G401 (cell line): ENCODE measurements around the gene KNOP1. TPM values are rescaled to one million over a fixed set of nuclear protein-coding genes. Genes with fewer than 3 reads are reported as not detected.
"Not testable (repeated sequence)": the region's sequence is repeated elsewhere in the genome, so short reads cannot be mapped to it uniquely, and the experiment has no call there.

Experiments used
- DNase-seq: peaks from one replicate; pipeline ENCODE4 v3.0.0-alpha.2; 2015; ENCODE audit warnings: low spot score
- in situ Hi-C: cut with HindIII; loops from 2 replicates; pipeline ENCODE4 v1.10.0; 2016; ENCODE audit warnings: low sequenced_read_pairs, mixed read lengths
- total RNA-seq: library from RNA; depleted of rRNA; stranded (reverse); fragments of >200 nt; shearing (Covaris generic); gene quantifications from 2 replicates; pipeline ENCODE4 v1.2.3, GENCODE V29; 2014

The KNOP1 gene
- total RNA-seq, 1 experiment from 2014 or later = 16.8 TPM

DNA sequence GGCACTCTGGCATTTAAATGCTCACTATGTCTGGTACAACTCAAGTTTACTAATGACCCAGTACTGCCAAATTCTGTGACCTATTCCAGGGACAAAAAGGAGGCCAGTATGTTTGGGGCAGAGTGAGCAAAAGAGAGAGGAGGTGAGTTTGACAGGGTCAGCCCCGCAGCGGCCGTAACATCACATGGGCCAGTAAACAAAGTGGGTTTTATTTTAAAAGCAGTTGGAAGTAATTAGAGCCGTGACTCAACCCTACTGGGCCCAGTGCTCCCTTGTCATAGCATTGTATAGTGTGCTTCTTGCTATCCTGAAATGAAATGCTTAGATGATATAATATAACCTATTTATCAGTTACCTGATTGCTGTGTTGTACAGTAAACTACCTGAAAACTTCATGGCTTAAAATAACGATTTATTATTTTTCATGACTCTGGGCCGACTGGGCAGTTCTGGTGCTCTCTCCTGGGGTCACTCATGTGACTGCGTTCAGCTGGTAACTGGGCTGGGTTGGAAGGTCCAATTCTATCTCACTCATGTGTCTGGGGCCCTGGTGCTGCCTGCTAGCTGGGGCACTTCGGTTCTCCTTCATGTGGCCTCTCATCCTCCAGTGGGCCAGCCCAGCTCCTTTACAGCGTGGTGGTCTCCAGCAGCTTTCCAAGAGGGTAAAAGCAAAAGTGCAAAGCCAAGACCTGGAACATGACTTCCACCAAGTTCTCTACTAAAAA is 27.4 kb upstream of the KNOP1 start:
- in situ Hi-C loops = loop anchor here (10.0 kb wide), 1 partner anchor 89 kb away; no protein-coding TSS in a partner anchor
- DNase-seq = no peak

- in situ Hi-C loops = loop anchor here (10.0 kb wide), 1 partner anchor 90 kb away; no protein-coding TSS in a partner anchor
These were observed 26.6 kb upstream of the KNOP1 start for GRCh38 chr16:19744670-19745069.

GRCh38 chr16:19743816-19744159 is 25.8 kb upstream of the KNOP1 start:
- in situ Hi-C loops = loop anchor here (10.0 kb wide), 1 partner anchor 91 kb away; no protein-coding TSS in a partner anchor

More at GRCh38 chr16:19744670-19745069, 26.6 kb upstream of the KNOP1 start:
- no peak for DNase-seq

GRCh38 chr16:19741354-19741753 is 23.3 kb upstream of the KNOP1 start:
- in situ Hi-C loops = loop anchor here (10.0 kb wide), 1 partner anchor 93 kb away; no protein-coding TSS in a partner anchor
- DNase-seq = no peak

More at GRCh38 chr16:19743816-19744159, 25.8 kb upstream of the KNOP1 start:
- DNase-seq = no peak

DNA sequence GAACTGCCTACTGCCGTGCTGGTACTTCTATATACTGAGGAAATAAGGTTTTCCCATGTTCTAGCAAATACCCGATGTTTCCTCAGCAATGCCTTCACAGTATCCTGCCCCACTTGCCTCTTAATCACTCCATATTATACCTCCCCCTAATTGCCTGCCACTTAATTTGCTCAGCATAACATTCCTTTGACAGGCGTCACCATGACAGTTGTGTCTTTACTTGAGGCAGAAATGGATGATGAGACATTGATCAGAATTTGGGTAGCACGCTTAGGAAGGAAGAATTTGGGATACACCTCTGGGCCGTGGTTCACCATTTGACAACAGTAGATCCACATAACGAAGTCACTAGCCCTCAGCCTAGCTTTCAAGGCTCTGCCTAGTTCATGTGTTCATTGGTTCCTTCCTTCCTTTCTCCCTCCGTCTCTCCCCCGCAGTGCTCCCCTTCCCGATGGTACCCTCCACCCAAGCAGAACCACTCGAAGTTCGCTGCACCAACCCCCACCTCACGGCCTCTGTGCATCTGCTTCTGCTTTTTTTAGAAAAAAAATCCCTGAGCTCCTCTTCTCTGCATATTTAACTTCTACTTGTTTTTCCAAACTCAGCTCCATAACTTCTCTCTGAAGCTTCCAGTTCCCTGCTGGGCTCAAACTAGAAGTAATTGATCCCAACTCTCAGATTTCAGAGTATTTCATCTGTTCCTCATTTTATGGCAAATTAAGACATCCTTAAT is 19.4 kb upstream of the KNOP1 start:
- in situ Hi-C loops = no loop called here

DNA sequence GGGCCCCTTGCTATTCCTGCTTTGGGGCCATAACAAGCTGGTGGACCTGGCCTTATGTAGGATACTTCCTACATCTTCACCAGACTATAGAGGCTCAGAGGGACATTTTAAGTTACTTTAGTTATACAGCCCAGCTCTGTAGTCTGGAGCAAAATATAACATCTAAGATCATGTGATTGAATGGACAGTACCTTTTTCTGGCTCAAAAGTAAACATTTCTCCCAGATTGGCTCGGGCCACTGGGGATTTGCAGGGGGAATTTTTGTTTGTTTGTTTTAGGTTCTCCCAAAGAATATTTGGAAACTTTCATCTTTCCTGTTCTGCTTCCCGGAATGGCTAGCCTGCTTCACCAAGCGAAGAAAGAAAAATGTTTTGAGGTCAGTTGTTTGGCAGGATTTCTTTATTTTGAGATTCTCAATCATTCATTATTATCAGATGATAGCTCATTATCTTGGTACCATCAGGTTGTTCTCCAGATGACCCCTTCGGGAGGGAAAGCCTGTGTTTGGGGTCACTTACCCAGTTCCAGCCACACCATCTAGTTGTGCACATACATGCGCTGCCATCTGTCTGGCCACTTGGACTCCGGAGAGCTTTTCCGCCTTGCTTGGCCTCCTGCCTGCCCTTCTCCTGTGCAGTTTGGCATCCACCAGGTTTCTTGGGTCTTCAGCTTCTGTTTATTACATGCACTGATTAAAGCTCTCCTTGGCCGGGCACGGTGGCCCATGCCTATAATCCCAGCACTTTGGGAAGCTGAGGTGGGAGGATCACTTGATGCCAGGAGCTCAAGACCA is 17.2 kb upstream of the KNOP1 start:
- DNase-seq = peak; percentile 98
- in situ Hi-C loops = no loop called here

More for the DNA sequence above, 19.4 kb upstream of the KNOP1 start:
- DNase-seq = no peak

DNA sequence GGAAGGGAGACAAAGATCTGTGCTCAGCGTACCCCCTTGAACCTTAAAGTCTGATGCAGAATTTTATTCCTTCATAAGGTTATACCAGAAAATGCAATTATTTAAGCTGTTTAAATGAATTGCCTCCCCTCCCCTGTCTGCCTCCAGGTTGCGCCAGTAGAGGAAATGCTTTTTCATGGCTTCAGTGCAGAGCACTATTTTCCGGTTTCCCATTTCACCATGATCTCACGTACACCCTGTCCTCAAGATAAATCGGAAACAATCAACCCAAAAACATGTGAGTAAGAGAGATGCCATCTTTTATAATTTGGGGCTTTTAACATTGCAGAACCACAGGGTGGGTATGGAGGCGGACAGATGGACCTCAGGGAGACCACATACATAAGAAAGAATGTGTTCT is 15.5 kb upstream of the KNOP1 start:
- in situ Hi-C loops = no loop called here

GRCh38 chr16:19728636-19728965 is 10.6 kb upstream of the KNOP1 start:
- in situ Hi-C loops = no loop called here
- DNase-seq = no peak

More for the DNA sequence above, 15.5 kb upstream of the KNOP1 start:
- DNase-seq = no peak

DNA sequence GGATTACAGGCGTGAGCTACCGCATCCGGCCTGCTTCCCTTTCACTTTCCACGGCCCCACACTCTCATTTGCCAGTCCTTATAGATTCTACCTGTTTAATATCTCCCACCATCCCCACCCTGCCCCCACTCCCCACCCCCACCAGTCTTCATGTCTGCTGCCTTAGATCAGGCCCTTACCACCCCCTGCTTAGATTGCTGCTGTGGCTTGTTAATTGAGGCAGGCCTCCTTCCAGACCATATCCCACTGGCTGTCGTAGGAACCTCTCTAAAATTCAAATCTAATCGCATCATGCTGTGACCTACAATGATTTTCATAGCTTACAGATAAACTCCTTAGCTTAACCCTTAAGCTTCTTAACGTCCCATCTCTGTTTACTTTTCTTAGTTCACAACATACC is 5.0 kb upstream of the KNOP1 start:
- in situ Hi-C loops = no loop called here
- no peak for DNase-seq

DNA sequence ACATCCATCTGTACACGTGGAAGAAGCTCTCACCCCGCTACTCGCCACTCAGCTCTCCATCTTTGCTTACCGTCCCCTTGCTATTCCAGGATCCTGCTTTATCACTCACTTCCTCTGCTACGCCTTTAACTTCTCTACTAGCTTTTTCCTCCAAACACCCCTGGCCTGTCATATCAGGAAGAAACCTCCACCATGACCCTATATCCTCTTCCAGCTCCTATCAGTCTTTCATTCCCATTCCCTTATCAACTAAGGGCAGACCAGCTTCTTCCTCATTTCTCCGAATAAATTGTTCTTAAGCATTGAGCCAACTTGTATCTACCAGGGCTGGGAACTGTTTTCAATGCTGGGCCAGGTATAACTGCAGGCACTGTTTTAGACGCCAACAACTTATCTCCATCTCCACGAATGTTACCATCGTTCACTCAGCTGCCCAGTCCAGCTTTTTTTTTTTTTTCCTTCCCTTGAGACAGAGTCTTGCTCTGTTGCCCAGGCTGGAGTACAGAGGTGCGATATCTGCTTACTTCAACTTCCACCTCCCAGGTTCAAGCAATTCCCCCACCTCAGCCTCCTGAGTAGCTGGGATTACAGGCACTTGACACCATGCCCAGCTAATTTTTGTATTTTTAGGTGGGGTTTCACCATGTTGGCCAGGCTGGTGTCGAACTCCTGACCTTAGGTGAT is 4.4 kb upstream of the KNOP1 start:
- no peak for DNase-seq
- in situ Hi-C loops = no loop called here

GRCh38 chr16:19718624-19718965 is 568 bp upstream of the KNOP1 start:
- in situ Hi-C loops = no loop called here
- DNase-seq = peak; percentile 19

DNA sequence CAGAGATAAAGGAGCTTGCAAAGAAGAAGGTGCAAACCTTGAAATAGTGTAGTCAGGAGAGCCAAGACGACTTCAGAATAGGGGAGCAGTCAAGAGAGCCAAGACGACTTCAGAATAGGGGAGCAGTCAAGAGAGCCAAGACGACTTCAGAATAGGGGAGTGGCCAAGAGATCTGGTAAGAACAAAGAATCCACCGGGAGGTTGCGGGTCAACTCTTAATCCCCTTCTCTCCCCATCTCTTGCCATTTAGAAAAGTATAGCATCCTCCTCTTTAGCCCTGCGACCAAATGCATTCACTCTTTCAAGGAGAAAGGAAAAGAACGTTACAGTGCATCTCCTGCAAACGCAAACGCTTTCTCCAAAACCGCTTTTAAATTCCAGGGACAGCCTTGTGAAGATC is 713 bp downstream of the KNOP1 start:
- in situ Hi-C loops = no loop called here

GRCh38 chr16:19716728-19717127 is 1.3 kb downstream of the KNOP1 start:
- in situ Hi-C loops = not testable (repeated sequence)

More for the DNA sequence above, 713 bp downstream of the KNOP1 start:
- no peak for DNase-seq

DNA sequence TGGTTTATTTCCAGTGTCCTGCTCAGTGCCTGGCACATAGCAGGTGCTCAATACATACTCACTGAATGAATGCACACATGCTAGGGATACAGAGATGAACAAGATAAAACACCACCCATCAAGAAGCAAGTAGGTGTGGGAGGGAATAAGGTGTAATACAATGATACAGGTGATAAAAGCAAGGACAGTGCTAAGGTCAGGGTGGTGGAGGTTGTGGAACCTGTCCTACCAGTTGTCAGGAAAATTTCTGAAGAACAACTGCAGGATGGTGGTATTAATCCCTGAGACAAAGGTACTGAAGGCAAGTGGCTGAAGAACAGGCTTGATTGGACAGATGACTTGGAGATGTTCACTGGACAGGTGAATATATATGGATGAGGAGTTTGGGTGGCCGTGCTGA is 1.8 kb downstream of the KNOP1 start:
- in situ Hi-C loops = no loop called here
- no peak for DNase-seq

More at GRCh38 chr16:19716728-19717127, 1.3 kb downstream of the KNOP1 start:
- not testable (repeated sequence) for DNase-seq

DNA sequence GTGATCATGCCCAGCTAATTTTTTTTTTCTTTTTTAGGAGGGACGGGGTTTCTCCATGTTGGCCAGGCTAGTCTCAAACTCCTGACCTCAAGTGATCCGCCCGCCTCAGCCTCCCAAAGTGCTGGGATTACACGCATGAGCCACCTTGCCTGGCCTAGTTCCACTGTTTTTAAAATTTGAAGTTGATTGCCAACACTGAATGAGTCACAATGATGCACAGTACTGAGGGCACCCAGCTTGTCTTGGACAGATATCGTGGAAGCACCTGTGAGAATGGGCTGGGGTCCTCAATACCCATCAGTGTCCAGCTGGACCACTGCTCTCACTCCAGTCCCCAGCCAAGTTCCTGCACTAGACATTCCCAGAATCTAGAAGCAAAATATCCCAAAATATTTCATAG is 2.5 kb downstream of the KNOP1 start:
- in situ Hi-C loops = no loop called here
- no peak for DNase-seq

DNA sequence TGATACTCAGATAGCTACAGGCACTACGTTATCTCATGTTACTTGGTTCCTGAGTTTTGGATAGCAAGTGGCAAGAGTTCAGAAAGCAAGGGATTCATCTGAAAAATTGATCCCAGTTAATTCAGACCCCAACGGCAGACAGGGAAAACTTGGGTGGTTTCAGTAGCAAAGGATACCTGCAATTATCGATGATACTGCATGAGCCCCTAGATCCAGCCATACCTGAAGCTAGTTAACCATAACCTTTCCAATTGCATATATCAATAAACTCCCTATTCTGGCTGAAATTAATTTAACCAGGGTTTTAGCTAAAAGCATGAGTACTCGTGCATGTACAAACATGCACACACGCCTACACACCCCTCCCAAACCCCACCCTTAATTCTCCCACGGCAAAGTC is 4.3 kb downstream of the KNOP1 start:
- in situ Hi-C loops = no loop called here
- no peak for DNase-seq

GRCh38 chr16:19712418-19713058 is 5.5 kb downstream of the KNOP1 start:
- DNase-seq = no peak
- in situ Hi-C loops = no loop called here

GRCh38 chr16:19711643-19712042 is 6.4 kb downstream of the KNOP1 start:
- DNase-seq = no peak
- in situ Hi-C loops = no loop called here
